HG02870 (cell line): ENCODE data around the gene DYNLT2.
A peak's percentile ranks its signal among the peaks of the same experiment; 100 is the strongest.
"Not testable (repeated sequence)": the region's sequence is repeated elsewhere in the genome, so short reads cannot be mapped to it uniquely, and the experiment has no call there.

Source experiments
- ATAC-seq: cut with Tn5 transposase; IDR thresholded peaks from one replicate; pipeline ENCODE4 v1.9.1; 2021; ENCODE audit warnings: mild to moderate bottlenecking, moderate library complexity; ENCODE audit not compliant: unreplicated experiment

The DYNLT2 gene

DNA sequence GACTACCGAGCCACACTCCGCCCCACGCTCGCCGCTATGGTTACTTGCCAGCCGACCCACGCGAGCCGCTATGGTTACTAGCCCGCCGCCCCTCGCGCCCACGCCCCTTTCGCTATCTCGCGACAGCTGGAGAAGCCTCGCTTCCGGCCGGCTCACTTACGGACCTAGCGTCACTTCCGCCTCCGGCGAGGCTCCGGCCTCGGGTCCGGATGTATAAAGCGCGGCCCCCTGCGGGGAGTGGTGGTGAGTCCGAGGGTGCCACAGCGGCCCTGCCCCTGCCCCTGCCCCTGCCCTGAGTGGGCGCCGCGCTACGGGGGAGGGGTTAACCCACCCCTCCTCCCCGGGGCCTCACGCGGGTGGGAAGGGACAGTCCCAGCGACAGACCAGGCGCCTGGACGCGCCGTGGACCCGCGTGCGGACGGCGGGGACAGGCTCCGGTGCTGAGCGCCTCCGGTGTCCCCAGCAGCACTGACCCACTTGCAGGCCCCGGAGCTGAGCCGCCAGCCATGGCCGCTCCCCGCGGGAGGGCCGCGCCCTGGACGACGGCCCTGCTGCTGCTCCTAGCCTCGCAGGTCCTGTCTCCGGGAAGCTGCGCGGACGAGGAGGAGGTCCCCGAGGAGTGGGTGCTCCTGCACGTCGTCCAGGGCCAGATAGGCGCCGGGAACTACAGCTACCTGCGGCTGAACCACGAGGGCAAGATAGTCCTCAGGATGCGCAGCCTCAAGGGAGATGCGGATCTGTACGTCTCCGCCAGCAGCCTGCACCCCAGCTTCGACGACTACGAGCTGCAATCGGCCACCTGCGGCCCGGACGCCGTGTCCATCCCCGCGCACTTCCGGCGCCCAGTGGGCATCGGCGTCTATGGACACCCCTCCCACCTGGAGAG lies 49.2 kb downstream of the DYNLT2 start, which contains the start of the genes C6orf120 and WDR27:
Gene C6orf120 (plus strand): TSS at position 173 of the 886 bp plus-strand sequence. CDS start 334 bp downstream, at position 507.
Gene WDR27 (minus strand): TSS at position 76 of the 886 bp plus-strand sequence. CDS start 13,024 bp downstream, outside the sequence.
- peak; percentile 91 for ATAC-seq

DNA sequence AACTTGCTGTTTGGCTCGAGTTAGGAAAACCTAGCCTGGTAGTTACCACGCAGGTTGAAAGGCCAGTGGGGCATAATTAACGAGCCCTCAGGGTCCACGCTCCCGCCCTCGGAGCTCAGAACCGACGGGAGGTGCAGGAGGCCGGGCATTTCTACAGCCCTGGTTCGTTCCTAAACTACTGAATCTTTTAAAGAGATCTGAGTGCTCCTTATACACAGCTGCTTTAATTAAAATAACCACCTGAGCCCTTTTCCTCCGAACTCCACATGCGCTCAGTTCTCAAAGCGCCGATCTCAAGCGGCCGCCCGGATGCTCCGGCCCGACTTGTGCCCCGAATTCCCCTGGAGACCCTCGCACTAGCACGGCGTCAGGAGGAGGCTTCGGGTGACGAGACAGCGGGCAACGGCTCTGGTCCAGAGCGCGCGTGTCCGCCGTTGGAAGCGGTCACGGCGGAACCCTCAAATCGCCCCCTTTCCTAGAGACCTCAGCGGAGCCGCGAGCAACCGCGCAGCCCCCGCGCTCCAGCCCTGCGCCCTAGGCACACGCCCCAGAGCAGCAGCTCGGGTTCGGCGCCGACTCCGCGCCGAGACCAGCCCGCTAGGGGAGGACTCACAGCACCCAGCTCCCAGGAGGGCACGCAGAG lies 49.9 kb downstream of the DYNLT2 start:
- ATAC-seq: peak; percentile 0

DNA sequence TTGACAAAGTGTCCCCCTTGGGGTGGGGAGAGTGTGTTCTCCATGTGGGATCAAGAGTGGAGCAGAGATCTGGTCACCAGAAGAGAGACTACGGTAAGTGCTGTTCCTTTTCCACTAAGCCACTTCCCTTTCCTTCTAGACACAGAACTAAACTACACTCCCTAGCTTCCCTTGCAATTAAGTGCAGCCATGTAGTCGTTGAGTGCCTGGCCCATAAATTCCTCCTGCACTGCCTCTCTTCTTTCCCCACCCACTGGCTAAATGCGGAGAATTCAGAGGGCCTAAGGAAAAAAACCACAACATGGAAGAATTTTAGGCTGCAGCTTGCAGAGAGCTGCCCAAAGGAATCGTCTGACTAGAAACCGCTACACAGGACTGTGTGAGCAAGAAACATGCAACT lies 51.1 kb downstream of the DYNLT2 start:
- ATAC-seq: no peak

DNA sequence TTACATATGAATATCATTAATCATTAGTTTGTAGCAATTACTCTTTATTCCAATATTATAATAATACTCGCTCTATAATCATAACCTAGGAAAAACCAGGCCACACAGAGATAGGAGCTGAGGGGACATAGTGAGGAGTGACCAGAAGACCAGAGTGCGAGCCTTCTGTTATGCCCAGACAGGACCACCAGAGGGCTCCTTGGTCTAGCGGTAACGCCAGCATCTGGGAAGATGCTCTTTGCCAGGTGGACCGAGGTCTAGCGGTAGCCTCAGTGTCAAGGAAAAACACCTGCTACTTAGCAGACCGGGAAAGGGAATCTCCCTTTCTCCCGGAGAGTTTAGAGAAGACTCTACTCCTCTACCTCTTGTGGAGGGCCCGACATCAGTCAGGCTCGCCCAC lies 54.3 kb downstream of the DYNLT2 start:
- not testable (repeated sequence) for ATAC-seq

DNA sequence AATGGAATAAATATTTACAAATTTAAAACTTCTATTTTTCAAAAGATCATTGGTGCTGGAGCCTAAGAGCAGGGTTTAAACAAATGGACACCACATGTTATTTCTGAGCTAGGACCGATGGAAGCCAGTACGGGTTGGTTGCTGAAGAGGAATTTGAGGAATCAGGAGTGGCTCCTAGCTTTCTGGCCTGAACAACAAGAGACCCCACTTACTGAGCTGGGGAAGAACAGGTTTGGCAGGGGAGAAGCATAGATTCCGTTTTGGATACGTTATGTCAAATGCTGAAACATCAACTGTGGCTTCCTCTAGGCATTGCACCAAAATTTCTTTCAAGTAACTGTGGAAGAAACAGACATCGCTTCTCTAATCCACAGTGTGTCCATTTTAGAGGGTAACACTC lies 56.2 kb downstream of the DYNLT2 start:
- no peak for ATAC-seq

DNA sequence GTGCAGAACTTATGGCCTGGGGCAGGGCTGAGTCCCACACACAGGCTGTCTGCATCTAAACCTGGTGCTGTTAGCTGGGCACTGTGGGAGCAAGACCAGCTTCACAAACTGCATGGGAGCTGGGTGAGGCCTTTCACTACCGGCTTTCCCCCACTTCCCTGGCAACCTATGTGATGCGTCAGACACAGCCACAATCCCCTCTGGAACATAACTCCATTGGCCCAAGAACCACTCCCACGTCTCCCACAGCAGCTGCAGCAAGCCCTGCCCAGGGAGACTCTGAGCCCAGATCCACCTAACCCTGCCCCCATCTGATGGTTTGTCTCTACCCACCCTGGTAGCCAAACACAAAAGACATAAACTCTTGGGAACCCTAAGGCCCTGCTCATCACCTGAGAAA lies 58.9 kb downstream of the DYNLT2 start:
- no peak for ATAC-seq

DNA sequence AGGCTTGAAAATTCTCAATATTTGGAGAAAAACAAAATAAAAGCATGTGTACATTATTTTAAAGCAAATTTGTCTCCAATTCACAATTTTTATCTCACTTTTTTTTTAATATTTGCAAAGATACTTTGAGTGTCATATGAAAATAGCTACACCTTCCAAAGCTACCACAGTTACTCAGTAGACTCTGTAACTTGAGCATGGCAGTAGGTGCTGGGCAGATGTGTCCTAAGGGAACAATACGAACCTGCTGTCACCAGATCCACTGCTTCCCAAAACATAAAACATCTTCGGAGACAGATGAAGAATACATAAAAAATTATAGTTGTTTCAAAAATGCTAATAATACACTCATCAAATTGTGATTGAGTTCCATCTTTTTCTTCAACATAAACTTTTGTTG lies 60.1 kb downstream of the DYNLT2 start:
- ATAC-seq: no peak
